ENCODE data around the gene MAGEB10. TPM values are rescaled to one million over a fixed set of nuclear protein-coding genes. Genes with fewer than 3 reads are reported as not detected.

MAGEB10 gene
- polyA plus RNA-seq, 1 donor from 2014 or later, result not detected

- H3K4me2 ChIP-seq (ENCODE audit: low read length), result no peak overlapping the region
- no peaks in the 10 kb centered on the region for H3K9me3 ChIP-seq (ENCODE audit: low read length)
- no peak overlapping the region for H3K4me3 ChIP-seq (ENCODE audit: low read length)
- H3K9me2 ChIP-seq (ENCODE audit: insufficient read depth, low read length), result no peaks in the 10 kb centered on the region
- no peaks in the 10 kb centered on the region for H3K79me2 ChIP-seq (replicated peaks; ENCODE audit: insufficient read depth, low read length)
- no peaks in the 10 kb centered on the region for H3F3A ChIP-seq (ENCODE audit: insufficient read depth, low read length, poor library complexity, severe bottlenecking)
- H3K27ac ChIP-seq (ENCODE audit: low read length), result no peak overlapping the region
- TF ChIP-seq MXI1 (conservative IDR thresholded peaks at IDR 0.05; ENCODE audit: poor library complexity, severe bottlenecking) (no peak), TAF1 (IDR thresholded peaks at IDR 0.05; ENCODE audit: low read depth) (no peak), RAD21 (conservative IDR thresholded peaks at IDR 0.05) (no peak), EP300 (conservative IDR thresholded peaks at IDR 0.05; ENCODE audit: poor library complexity, severe bottlenecking) (no peak), REST (IDR thresholded peaks at IDR 0.05; ENCODE audit: borderline replicate concordance) (no peak), SMC3 (conservative IDR thresholded peaks at IDR 0.05; ENCODE audit: poor library complexity) (no peak), POLR2AphosphoS5 (IDR thresholded peaks at IDR 0.05) (no peak), EZH2 (IDR thresholded peaks at IDR 0.05; ENCODE audit: borderline replicate concordance, insufficient read depth, low read length, poor library complexity, severe bottlenecking) (no peak), CTCF (IDR thresholded peaks at IDR 0.05; ENCODE audit: poor library complexity, severe bottlenecking) (no peak)
- H2AFZ ChIP-seq (ENCODE audit: low read depth, low read length), result no peak overlapping the region
- H3K9ac ChIP-seq (ENCODE audit: low read length), result no peak overlapping the region
- H4K20me1 ChIP-seq (ENCODE audit: insufficient read depth), result no peaks in the 10 kb centered on the region
- no peaks in the 10 kb centered on the region for H3K36me3 ChIP-seq (ENCODE audit: insufficient read depth, low read length)
- no peaks in the 10 kb centered on the region for H3K27me3 ChIP-seq (ENCODE audit: insufficient read depth, low read depth, low read length)
These were observed 33.1 kb downstream of the MAGEB10 start for GRCh38 chrX:27840881-27841280.

- H3K9me2 ChIP-seq (ENCODE audit: insufficient read depth, low read length), result no peaks in the 10 kb centered on the region
- no peak overlapping the region for H3K4me2 ChIP-seq (ENCODE audit: low read length)
- no peak overlapping the region for H3K4me3 ChIP-seq (ENCODE audit: low read length)
- no peak overlapping the region for H3K9ac ChIP-seq (ENCODE audit: low read length)
- no peak overlapping the region for H2AFZ ChIP-seq (ENCODE audit: low read depth, low read length)
- H3K79me2 ChIP-seq (replicated peaks; ENCODE audit: insufficient read depth, low read length), result no peaks in the 10 kb centered on the region
- no peak overlapping the region for H3K27ac ChIP-seq (ENCODE audit: low read length)
- no peaks in the 10 kb centered on the region for H3K9me3 ChIP-seq (ENCODE audit: low read length)
- H3F3A ChIP-seq (ENCODE audit: insufficient read depth, low read length, poor library complexity, severe bottlenecking), result no peaks in the 10 kb centered on the region
- TF ChIP-seq EZH2 (IDR thresholded peaks at IDR 0.05; ENCODE audit: borderline replicate concordance, insufficient read depth, low read length, poor library complexity, severe bottlenecking) (no peak), TAF1 (IDR thresholded peaks at IDR 0.05; ENCODE audit: low read depth) (no peak), EP300 (conservative IDR thresholded peaks at IDR 0.05; ENCODE audit: poor library complexity, severe bottlenecking) (no peak), RAD21 (conservative IDR thresholded peaks at IDR 0.05) (no peak), POLR2AphosphoS5 (IDR thresholded peaks at IDR 0.05) (no peak)
- H4K20me1 ChIP-seq (ENCODE audit: insufficient read depth), result no peaks in the 10 kb centered on the region
- no peaks in the 10 kb centered on the region for H3K27me3 ChIP-seq (ENCODE audit: insufficient read depth, low read depth, low read length)
- H3K36me3 ChIP-seq (ENCODE audit: insufficient read depth, low read length), result no peaks in the 10 kb centered on the region
These were observed 35.1 kb downstream of the MAGEB10 start for GRCh38 chrX:27842859-27843258.
